ENCODE measurements around the gene PTGES3L.
"Not testable (repeated sequence)": the region's sequence is repeated elsewhere in the genome, so short reads cannot be mapped to it uniquely, and the experiment has no call there.

Gene PTGES3L

DNA sequence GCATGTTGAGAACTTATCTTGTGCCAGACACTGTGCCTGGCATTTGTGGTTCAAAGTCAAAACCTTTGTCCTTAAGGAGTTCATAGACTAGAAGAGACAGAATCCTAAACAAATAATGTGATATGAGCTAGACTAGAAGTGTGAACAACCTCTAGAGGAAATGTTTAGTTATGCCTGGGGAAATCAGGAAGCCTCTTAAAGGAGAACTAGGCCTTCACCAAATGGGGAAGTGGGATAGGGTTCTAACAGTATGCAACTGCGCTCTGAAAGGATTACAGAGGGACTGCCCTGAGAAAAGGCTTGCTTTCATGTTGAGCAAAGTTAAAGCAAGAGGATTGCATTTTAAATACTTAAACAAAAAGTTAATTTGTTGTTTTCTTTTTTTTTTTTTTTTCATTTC, 5.3 kb upstream of the PTGES3L start:
- DNase-seq (ENCODE audit: low read depth) = no peak
- no peak overlapping the region for H3K4me3 ChIP-seq (ENCODE audit: low read length)
- TF ChIP-seq, protein P1, sequence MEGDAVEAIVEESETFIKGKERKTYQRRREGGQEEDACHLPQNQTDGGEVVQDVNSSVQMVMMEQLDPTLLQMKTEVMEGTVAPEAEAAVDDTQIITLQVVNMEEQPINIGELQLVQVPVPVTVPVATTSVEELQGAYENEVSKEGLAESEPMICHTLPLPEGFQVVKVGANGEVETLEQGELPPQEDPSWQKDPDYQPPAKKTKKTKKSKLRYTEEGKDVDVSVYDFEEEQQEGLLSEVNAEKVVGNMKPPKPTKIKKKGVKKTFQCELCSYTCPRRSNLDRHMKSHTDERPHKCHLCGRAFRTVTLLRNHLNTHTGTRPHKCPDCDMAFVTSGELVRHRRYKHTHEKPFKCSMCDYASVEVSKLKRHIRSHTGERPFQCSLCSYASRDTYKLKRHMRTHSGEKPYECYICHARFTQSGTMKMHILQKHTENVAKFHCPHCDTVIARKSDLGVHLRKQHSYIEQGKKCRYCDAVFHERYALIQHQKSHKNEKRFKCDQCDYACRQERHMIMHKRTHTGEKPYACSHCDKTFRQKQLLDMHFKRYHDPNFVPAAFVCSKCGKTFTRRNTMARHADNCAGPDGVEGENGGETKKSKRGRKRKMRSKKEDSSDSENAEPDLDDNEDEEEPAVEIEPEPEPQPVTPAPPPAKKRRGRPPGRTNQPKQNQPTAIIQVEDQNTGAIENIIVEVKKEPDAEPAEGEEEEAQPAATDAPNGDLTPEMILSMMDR (conservative IDR thresholded peaks at IDR 0.05; ENCODE audit: low read length) = no peak

DNA sequence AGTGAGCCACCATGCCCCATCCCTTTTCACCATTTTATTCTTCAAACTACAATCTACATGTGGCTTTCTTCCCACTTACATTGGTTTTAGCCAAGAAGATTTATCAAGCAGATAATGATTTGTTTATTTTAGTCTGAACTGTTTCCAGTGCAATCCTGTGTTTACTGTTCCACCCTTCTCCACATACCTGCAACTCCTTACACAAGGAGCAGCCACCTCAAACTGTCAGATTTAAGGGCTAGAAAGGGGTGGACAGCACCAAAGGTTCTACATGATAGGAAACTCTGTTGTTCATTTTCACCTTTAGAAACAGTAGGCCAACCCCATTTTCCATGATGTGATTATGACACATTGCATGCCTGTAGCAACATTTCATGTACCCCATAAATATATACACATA, 2.4 kb upstream of the PTGES3L start:
- TF ChIP-seq, protein P1 (conservative IDR thresholded peaks at IDR 0.05; ENCODE audit: low read length) = no peak
- no peak overlapping the region for H3K4me3 ChIP-seq (ENCODE audit: low read length)
- DNase-seq (ENCODE audit: low read depth) = no peak

- TF ChIP-seq, protein P1 (conservative IDR thresholded peaks at IDR 0.05; ENCODE audit: low read length) = no peak
- peak; percentile 34 for DNase-seq (ENCODE audit: low read depth)
- H3K4me3 ChIP-seq (ENCODE audit: low read length) = peak overlapping the region; percentile 87
Measured at GRCh38 chr17:42980766-42981397, 1.0 kb upstream of the PTGES3L start.

- H3K4me3 ChIP-seq (ENCODE audit: low read length) = peak within 1 kb of the TSS; percentile 87
- TF ChIP-seq, protein P1 (conservative IDR thresholded peaks at IDR 0.05; ENCODE audit: low read length) = no peak
- peak; percentile 82 for DNase-seq (ENCODE audit: low read depth)
Measured at GRCh38 chr17:42980274-42980765, 440 bp upstream of the PTGES3L start, which contains the start of gene RUNDC1. Gene RUNDC1 (plus strand): TSS chr17:42980565. CDS start chr17:42980577, 12 bp downstream.

GRCh38 chr17:42975701-42976100, 4.2 kb downstream of the PTGES3L start:
- not testable (repeated sequence) for H3K4me3 ChIP-seq (ENCODE audit: low read length); DNase-seq (ENCODE audit: low read depth)

- no peak for DNase-seq (ENCODE audit: low read depth)
- H3K4me3 ChIP-seq (ENCODE audit: low read length) = no peak overlapping the region
- TF ChIP-seq, protein P1 (conservative IDR thresholded peaks at IDR 0.05; ENCODE audit: low read length) = no peak
Measured at GRCh38 chr17:42975265-42975664, 4.6 kb downstream of the PTGES3L start.

GRCh38 chr17:42973323-42973722, 6.6 kb downstream of the PTGES3L start:
- H3K4me3 ChIP-seq (ENCODE audit: low read length); DNase-seq (ENCODE audit: low read depth): not testable (repeated sequence)

DNA sequence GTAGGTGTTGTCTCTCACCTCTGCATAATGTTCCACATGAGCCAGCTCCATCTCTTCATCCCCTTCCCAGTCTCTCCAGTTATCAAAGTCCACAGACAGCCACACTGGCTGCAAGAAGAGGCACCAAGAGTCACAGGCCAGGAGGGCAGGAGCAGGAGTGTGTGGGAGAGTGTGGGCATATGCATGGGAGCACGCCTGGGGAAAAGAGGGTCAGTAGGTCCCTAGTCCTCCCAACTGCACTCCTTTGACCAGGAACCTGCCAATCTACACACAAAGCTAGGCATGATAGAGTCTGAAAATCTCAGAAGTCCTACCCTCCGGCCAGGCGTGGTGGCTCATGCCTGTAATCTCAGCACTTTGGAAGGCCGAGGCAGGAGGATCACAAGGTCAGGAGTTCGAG, 8.3 kb downstream of the PTGES3L start:
- DNase-seq (ENCODE audit: low read depth) = no peak
- no peak overlapping the region for H3K4me3 ChIP-seq (ENCODE audit: low read length)
- TF ChIP-seq, protein P1 (conservative IDR thresholded peaks at IDR 0.05; ENCODE audit: low read length) = no peak

Data from AG10803 (cell line).